Epithelial cell of esophagus (primary cell): ENCODE data around the gene SEMA5A.
A peak's percentile ranks its signal among the peaks of the same experiment; 100 is the strongest.

ENCODE experiments used
- DNase-seq: peaks from one replicate; pipeline ENCODE4 v3.0.0; 2010; ENCODE audit warnings: low read depth
- H3K4me3 ChIP-seq: 2 replicates; pipeline ENCODE4 v1.5.1; 2011; ENCODE audit warnings: mild to moderate bottlenecking, low read length, control low read depth
- CTCF ChIP-seq: IDR thresholded peaks from 2 replicates; pipeline ENCODE4 v1.5.1; 2011; ENCODE audit warnings: low read depth, mild to moderate bottlenecking, low read length, control low read depth, inconsistent platforms; ENCODE audit not compliant: insufficient read depth; ENCODE audit errors: missing control alignments

The SEMA5A gene

GRCh38 chr5:9307150-9307549 lies 238.7 kb downstream of the SEMA5A start:
- no peak for TF ChIP-seq CTCF

GRCh38 chr5:9302218-9302617 lies 243.7 kb downstream of the SEMA5A start:
- H3K4me3 ChIP-seq = no peak overlapping the region
- DNase-seq = no peak
- no peak for TF ChIP-seq CTCF

More at GRCh38 chr5:9307150-9307549, 238.7 kb downstream of the SEMA5A start:
- no peak for DNase-seq
- H3K4me3 ChIP-seq = no peak overlapping the region

GRCh38 chr5:9301200-9301599 lies 244.7 kb downstream of the SEMA5A start:
- peak; percentile 34 for DNase-seq
- no peak overlapping the region for H3K4me3 ChIP-seq
- no peak for TF ChIP-seq CTCF

GRCh38 chr5:9297134-9297533 lies 248.7 kb downstream of the SEMA5A start:
- peak; percentile 5 for DNase-seq
- TF ChIP-seq CTCF = no peak
- H3K4me3 ChIP-seq = no peak overlapping the region

GRCh38 chr5:9295466-9295801 lies 250.4 kb downstream of the SEMA5A start:
- H3K4me3 ChIP-seq = no peak overlapping the region
- no peak for DNase-seq
- no peak for TF ChIP-seq CTCF

GRCh38 chr5:9294793-9295465 lies 250.9 kb downstream of the SEMA5A start:
- no peak overlapping the region for H3K4me3 ChIP-seq
- no peak for DNase-seq
- no peak for TF ChIP-seq CTCF

- no peak for TF ChIP-seq CTCF
- DNase-seq = no peak
- H3K4me3 ChIP-seq = no peak overlapping the region
These were observed 257.6 kb downstream of the SEMA5A start for GRCh38 chr5:9288234-9288633.
